GM08714 (cell line): ENCODE results near the gene HLF.

Experiments used
- H3K4me3 ChIP-seq: fragments of 200-500 bp; sonication (Bioruptor generic); 2 replicates; pipeline ENCODE4 v1.5.1; 2014; ENCODE audit warnings: mild to moderate bottlenecking, low read length, inconsistent platforms
- ZNF274 ChIP-seq: IDR thresholded peaks from 2 replicates; pipeline ENCODE4 v1.6.1; 2012; ENCODE audit warnings: mild to moderate bottlenecking, low read depth, low read length

The HLF gene

GRCh38 chr17:55298111-55298730, 33.5 kb downstream of the HLF start:
- TF ChIP-seq ZNF274: no peak
- no peak overlapping the region for H3K4me3 ChIP-seq

DNA sequence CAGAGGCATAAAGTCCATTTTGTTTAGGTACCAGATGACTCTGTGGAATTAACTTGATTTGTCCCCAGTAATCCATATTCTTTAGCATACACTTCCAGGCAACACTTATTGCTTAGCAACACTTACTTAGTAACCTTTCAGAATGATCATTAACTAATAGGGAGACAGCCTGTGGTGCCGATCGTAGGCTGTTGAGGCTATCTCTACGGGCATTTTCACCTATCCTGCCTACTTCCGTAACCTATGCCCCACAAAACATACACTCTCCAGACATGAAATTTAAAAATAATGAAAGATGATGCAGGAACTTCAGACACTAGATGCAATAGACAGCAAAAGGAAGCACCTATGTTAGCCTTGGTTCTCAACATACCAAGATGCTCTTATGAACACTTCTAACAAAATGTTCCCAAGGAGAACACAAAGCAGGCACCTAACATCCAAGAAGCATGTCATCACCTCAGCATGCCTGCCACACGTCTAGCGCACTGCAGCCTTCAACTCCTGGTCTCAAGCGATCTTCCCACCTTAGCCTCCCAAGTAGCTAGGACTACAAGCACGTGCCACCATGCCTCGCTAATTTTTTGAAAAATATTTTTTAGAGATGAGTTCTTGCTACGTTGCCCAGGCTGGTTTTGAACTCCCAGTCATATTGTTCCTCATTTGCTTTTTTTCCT, 34.5 kb downstream of the HLF start:
- no peak for TF ChIP-seq ZNF274
- no peak overlapping the region for H3K4me3 ChIP-seq

- no peak overlapping the region for H3K4me3 ChIP-seq
- TF ChIP-seq ZNF274: no peak
These were observed 35.1 kb downstream of the HLF start for GRCh38 chr17:55299890-55300289.

GRCh38 chr17:55300479-55301290, 35.9 kb downstream of the HLF start:
- TF ChIP-seq ZNF274: no peak
- no peak overlapping the region for H3K4me3 ChIP-seq

DNA sequence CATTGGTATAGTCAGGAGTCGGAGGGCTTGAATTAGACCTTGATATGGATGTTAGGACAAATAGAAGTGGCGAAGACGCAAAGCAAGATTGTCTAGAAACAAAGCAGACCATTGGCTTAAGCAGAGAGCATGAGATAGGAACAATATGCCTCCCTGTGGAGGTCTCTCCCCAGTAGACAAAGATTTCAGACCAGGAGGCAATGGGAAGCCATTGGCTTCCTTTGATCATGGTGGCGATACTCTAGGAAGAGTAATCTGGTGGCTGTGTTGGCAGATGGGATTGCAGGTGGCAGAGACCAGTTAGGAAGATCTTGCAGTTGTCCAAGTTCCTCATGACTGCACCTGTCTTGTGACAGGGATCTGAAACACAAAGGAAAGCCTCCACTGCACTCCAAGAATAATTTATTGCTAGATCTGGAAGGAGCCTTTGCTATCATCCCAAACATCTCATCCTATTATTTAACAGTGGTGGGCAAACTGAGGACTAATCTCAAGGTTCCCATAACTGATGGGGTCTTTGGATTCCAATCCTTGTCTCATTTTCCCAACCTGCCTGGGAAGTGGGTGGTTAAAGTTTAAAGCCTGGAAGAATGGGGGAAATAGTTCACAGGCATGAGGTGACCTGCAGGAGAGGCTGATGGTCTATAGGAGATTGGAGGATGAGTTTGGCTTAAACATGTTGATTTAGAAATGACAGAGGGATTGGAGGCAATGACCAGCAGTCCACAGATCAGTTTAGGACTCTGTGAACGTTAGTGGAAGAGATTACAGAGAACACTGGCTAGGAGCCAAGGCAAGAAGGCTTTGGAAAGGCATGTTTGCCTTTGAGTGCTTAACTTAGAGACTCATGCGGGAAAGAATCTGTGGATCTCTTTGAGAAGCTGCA, 37.0 kb downstream of the HLF start:
- H3K4me3 ChIP-seq: no peak overlapping the region
- no peak for TF ChIP-seq ZNF274

- TF ChIP-seq ZNF274: no peak
- no peak overlapping the region for H3K4me3 ChIP-seq
These were observed 37.6 kb downstream of the HLF start for GRCh38 chr17:55302407-55302787.

DNA sequence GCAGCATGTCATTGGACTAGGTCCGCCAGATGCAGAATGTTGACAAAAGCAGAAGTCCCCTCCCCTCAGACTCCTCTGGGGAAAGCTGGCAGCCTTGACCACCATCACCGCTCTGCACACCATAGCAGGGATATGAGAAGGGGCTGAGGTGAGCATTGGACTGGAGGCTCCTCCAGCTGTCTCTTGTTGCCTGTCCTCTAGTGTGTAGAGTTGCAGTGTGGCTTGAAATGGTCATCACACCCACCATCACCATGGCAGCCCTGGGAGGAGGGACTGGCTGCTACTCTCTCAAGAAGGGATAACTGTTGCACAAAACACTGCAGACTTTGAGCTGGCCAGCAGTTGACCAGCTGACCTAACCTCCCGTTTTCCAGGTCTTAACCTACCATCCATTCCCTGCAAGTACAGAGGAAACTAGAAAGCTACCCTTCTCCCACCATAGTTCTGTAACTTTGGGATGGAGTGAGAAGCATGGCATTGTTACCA, 38.3 kb downstream of the HLF start:
- H3K4me3 ChIP-seq: no peak overlapping the region
- no peak for TF ChIP-seq ZNF274

- H3K4me3 ChIP-seq: no peak overlapping the region
- no peak for TF ChIP-seq ZNF274
These were observed 39.0 kb downstream of the HLF start for GRCh38 chr17:55303701-55304145.

- no peak overlapping the region for H3K4me3 ChIP-seq
- TF ChIP-seq ZNF274: no peak
These were observed 39.6 kb downstream of the HLF start for GRCh38 chr17:55304171-55304859.

GRCh38 chr17:55305321-55306087, 40.7 kb downstream of the HLF start:
- H3K4me3 ChIP-seq: no peak overlapping the region
- TF ChIP-seq ZNF274: no peak

DNA sequence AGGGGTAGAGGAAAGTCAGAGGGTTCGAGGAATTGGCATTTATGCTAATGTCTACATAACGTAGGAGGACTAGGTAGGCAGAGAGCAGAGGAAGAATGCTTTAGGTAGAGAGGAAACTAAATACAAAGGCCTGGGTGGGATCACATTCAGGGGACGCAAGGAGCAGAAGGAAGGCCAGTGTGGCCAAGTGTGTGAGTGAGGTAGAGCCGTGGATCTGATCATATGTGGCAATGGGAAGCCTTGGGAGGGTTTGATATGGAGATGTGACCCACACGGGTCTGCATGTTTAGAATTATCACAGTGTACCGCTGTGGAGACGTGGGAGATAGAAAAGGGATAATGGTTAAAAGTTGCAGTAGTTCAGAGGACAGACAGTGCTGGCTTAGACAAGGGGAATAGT, 43.1 kb downstream of the HLF start:
- H3K4me3 ChIP-seq: no peak overlapping the region
- no peak for TF ChIP-seq ZNF274

DNA sequence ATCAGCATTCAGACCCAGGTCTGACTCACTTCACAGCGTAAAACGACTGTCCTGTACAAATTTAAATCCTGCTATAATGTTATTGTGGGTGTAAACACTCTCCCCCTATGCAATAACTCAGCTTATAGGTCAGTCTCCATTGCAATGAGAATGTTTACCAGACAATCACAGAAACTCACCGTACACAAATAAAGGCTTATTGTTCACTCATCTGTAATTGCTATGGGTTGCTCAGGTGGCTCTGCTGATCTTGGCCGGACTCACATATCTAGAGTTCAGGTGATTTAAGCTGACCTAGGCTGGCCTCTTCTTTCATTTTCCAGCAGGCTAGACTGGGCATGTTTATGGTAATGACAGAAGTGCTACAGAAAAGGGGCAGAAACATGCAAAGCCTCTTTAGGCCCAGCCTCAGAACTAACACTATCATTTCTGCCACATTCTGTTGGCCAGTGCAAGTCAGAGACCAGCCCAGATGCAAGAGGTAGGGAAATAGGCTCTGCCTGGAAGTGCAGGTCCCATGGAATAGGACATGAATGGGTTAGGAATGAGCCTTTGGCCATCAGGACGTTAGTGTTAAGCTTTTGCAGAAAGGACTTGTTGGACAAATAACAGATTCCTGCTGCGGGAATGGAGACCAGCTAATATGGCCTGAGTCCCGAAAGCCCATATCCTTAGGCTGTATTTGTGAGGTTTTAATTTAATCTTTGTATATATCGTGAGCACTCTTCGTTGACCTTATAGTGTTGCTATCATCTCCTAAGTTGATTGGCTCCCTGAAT, 44.0 kb downstream of the HLF start:
- no peak overlapping the region for H3K4me3 ChIP-seq
- TF ChIP-seq ZNF274: no peak
